OCI-LY7 (cell line): Measurements from ENCODE around the gene RFX8.

Source experiments
- EZH2phosphoT487 ChIP-seq: fragments of 200-600 bp; sonication (generic); IDR thresholded peaks from 2 replicates; pipeline ENCODE4 v1.6.1; 2018; ENCODE audit warnings: low read depth, borderline replicate concordance, mild to moderate bottlenecking, mixed run types, antibody characterized with exemption, low read length, moderate library complexity, mixed read lengths
- TF ChIP-seq, protein P1 (sequence below): fragments of 200-600 bp; sonication (generic); conservative IDR thresholded peaks from 2 replicates; pipeline ENCODE4 v1.5.1; 2014; ENCODE audit warnings: mild to moderate bottlenecking, antibody characterized with exemption, low read length, moderate library complexity, mixed read lengths

DNA sequence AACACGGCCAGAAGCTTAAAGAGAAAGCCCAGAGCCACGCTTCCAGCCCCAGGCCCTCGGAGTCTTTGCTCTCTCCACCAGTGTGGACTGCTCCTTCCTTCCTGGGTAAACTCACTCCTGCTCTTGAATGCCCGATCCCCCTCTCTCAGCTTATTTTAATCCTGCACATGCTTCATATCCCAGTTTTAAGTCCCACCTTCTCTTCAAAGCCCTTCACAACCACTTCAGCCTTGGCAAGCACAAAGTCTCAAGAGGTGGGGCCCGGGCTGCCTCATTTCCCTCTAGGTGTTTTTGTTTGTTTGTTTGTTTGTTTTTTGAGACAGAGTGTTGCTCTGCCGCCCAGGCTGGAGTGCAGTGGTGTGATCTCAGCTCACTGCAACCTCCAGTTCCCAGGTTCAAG is 66.0 kb downstream of the RFX8 start:
- TF ChIP-seq, protein P1, sequence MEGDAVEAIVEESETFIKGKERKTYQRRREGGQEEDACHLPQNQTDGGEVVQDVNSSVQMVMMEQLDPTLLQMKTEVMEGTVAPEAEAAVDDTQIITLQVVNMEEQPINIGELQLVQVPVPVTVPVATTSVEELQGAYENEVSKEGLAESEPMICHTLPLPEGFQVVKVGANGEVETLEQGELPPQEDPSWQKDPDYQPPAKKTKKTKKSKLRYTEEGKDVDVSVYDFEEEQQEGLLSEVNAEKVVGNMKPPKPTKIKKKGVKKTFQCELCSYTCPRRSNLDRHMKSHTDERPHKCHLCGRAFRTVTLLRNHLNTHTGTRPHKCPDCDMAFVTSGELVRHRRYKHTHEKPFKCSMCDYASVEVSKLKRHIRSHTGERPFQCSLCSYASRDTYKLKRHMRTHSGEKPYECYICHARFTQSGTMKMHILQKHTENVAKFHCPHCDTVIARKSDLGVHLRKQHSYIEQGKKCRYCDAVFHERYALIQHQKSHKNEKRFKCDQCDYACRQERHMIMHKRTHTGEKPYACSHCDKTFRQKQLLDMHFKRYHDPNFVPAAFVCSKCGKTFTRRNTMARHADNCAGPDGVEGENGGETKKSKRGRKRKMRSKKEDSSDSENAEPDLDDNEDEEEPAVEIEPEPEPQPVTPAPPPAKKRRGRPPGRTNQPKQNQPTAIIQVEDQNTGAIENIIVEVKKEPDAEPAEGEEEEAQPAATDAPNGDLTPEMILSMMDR, result no peak
- TF ChIP-seq EZH2phosphoT487, result no peak
